HT-29 (cell line): ENCODE data around the gene CTNNA1. TPM values are rescaled to one million over a fixed set of nuclear protein-coding genes. Genes with fewer than 3 reads are reported as not detected.
"Not testable (repeated sequence)": the region's sequence is repeated elsewhere in the genome, so short reads cannot be mapped to it uniquely, and the experiment has no call there.

Source experiments
- DNase-seq: peaks from one replicate; pipeline ENCODE4 v3.0.0-alpha.2; 2015; ENCODE audit warnings: low spot score
- total RNA-seq: library from RNA; depleted of rRNA; stranded (reverse); fragments of >200 nt; shearing (Covaris generic); gene quantifications from 2 replicates; pipeline ENCODE4 v1.2.3, GENCODE V29; 2014

CTNNA1 gene
- total RNA-seq, 1 experiment from 2014 or later: 416 TPM

GRCh38 chr5:138809391-138809790 lies 56.2 kb downstream of the CTNNA1 start:
- no peak for DNase-seq

GRCh38 chr5:138810861-138811260 lies 57.6 kb downstream of the CTNNA1 start:
- not testable (repeated sequence) for DNase-seq

- no peak for DNase-seq
Measured at GRCh38 chr5:138815529-138815928, 62.3 kb downstream of the CTNNA1 start.

GRCh38 chr5:138817241-138817640 lies 64.0 kb downstream of the CTNNA1 start:
- no peak for DNase-seq

- no peak for DNase-seq
Measured at GRCh38 chr5:138819081-138819480, 65.9 kb downstream of the CTNNA1 start.

GRCh38 chr5:138820695-138821094 lies 67.5 kb downstream of the CTNNA1 start:
- DNase-seq: no peak

- DNase-seq: no peak
Measured at GRCh38 chr5:138824516-138824915, 71.3 kb downstream of the CTNNA1 start.

- peak; percentile 23 for DNase-seq
Measured at GRCh38 chr5:138824924-138825863, 72.0 kb downstream of the CTNNA1 start.

- no peak for DNase-seq
Measured at GRCh38 chr5:138828556-138828955, 75.3 kb downstream of the CTNNA1 start.

GRCh38 chr5:138829341-138829740 lies 76.1 kb downstream of the CTNNA1 start:
- DNase-seq: no peak

- DNase-seq: no peak
Measured at GRCh38 chr5:138831703-138832102, 78.5 kb downstream of the CTNNA1 start.

- DNase-seq: no peak
Measured at GRCh38 chr5:138832218-138832617, 79.0 kb downstream of the CTNNA1 start.

- no peak for DNase-seq
Measured at GRCh38 chr5:138833080-138833479, 79.9 kb downstream of the CTNNA1 start.

- no peak for DNase-seq
Measured at GRCh38 chr5:138833726-138834480, 80.7 kb downstream of the CTNNA1 start.

GRCh38 chr5:138834853-138835252 lies 81.6 kb downstream of the CTNNA1 start:
- DNase-seq: not testable (repeated sequence)

GRCh38 chr5:138837160-138837559 lies 83.9 kb downstream of the CTNNA1 start:
- DNase-seq: no peak

GRCh38 chr5:138840103-138840502 lies 86.9 kb downstream of the CTNNA1 start:
- no peak for DNase-seq

GRCh38 chr5:138841531-138841930 lies 88.3 kb downstream of the CTNNA1 start:
- DNase-seq: no peak

- no peak for DNase-seq
Measured at GRCh38 chr5:138843316-138844124, 90.3 kb downstream of the CTNNA1 start.

- no peak for DNase-seq
Measured at GRCh38 chr5:138844125-138844461, 90.9 kb downstream of the CTNNA1 start.

GRCh38 chr5:138844812-138845513 lies 91.7 kb downstream of the CTNNA1 start:
- DNase-seq: no peak
